H9 (cell line): ENCODE results near the gene FNDC8. TPM values are rescaled to one million over a fixed set of nuclear protein-coding genes. Genes with fewer than 3 reads are reported as not detected.

Experiments used
- DNase-seq: peaks from one replicate; pipeline ENCODE4 v3.0.0-alpha.2; 2017
- H2AFZ ChIP-seq: one replicate; pipeline ENCODE4 v1.6.1; 2013; ENCODE audit warnings: mild to moderate bottlenecking, low read length, control low read depth, moderate library complexity
- H2AK5ac ChIP-seq: 2 replicates; pipeline ENCODE4 v1.6.1; 2013; ENCODE audit warnings: low read length, control low read depth, mixed read lengths; ENCODE audit not compliant: insufficient read length
- H2BK120ac ChIP-seq: one replicate; pipeline ENCODE4 v1.6.1; 2013; ENCODE audit warnings: low read depth, mild to moderate bottlenecking, low read length, control low read depth, inconsistent platforms; ENCODE audit not compliant: poor library complexity, severe bottlenecking
- H2BK12ac ChIP-seq: 2 replicates; pipeline ENCODE4 v1.6.1; 2013; ENCODE audit warnings: low read length, control low read depth, mixed read lengths, low read depth; ENCODE audit not compliant: insufficient read length
- H2BK15ac ChIP-seq: 2 replicates; pipeline ENCODE4 v1.6.1; 2013; ENCODE audit warnings: low read depth, low read length, control low read depth
- H2BK20ac ChIP-seq: one replicate; pipeline ENCODE4 v1.6.1; 2013; ENCODE audit warnings: low read depth, mild to moderate bottlenecking, low read length, control low read depth, inconsistent platforms; ENCODE audit not compliant: poor library complexity, severe bottlenecking
- H2BK5ac ChIP-seq: 2 replicates; pipeline ENCODE4 v1.6.1; 2013; ENCODE audit warnings: low read length, control low read depth, mixed read lengths; ENCODE audit not compliant: insufficient read length
- H3K14ac ChIP-seq: 2 replicates; pipeline ENCODE4 v1.6.1; 2013; ENCODE audit warnings: low read length, control low read depth; ENCODE audit not compliant: insufficient read depth
- H3K18ac ChIP-seq: 2 replicates; pipeline ENCODE4 v1.6.1; 2013; ENCODE audit warnings: low read depth, mild to moderate bottlenecking, mixed read lengths, low read length, control low read depth; ENCODE audit not compliant: insufficient read length
- H3K23ac ChIP-seq: 2 replicates; pipeline ENCODE4 v1.6.1; 2013; ENCODE audit warnings: low read length, control low read depth, mixed read lengths, low read depth; ENCODE audit not compliant: insufficient read length
- H3K23me2 ChIP-seq: 2 replicates; pipeline ENCODE4 v1.6.1; 2013; ENCODE audit warnings: low read depth, mild to moderate bottlenecking, mixed read lengths, low read length, control low read depth; ENCODE audit not compliant: insufficient read length, poor library complexity, severe bottlenecking
- H3K27ac ChIP-seq: 2 replicates; pipeline ENCODE4 v1.5.1; 2013; ENCODE audit warnings: low read length, control low read depth, mixed read lengths, low read depth; ENCODE audit not compliant: insufficient read length
- H3K27me3 ChIP-seq: 2 replicates; pipeline ENCODE4 v1.6.1; 2013; ENCODE audit warnings: low read length, control low read depth, inconsistent platforms; ENCODE audit not compliant: insufficient read depth
- H3K4ac ChIP-seq: 2 replicates; pipeline ENCODE4 v1.6.1; 2013; ENCODE audit warnings: low read depth, mild to moderate bottlenecking, control low read depth, inconsistent platforms, low read length, moderate library complexity
- H3K4me1 ChIP-seq: 2 replicates; pipeline ENCODE4 v1.6.1; 2013; ENCODE audit warnings: low read length, control low read depth, inconsistent platforms; ENCODE audit not compliant: insufficient read depth
- H3K4me2 ChIP-seq: 2 replicates; pipeline ENCODE4 v1.6.1; 2013; ENCODE audit warnings: low read length, control low read depth, mixed read lengths; ENCODE audit not compliant: insufficient read length, insufficient read depth
- H3K56ac ChIP-seq: 2 replicates; pipeline ENCODE4 v1.6.1; 2013; ENCODE audit warnings: low read depth, mild to moderate bottlenecking, mixed read lengths, low read length, control low read depth; ENCODE audit not compliant: insufficient read length
- H3K79me1 ChIP-seq: 2 replicates; pipeline ENCODE4 v1.6.1; 2013; ENCODE audit warnings: low read depth, mild to moderate bottlenecking, moderate library complexity, low read length, control low read depth, inconsistent platforms; ENCODE audit not compliant: insufficient read depth, poor library complexity, severe bottlenecking
- H3K79me2 ChIP-seq: 2 replicates; pipeline ENCODE4 v1.6.1; 2013; ENCODE audit warnings: low read length, control low read depth, inconsistent platforms; ENCODE audit not compliant: insufficient read depth
- H3K9ac ChIP-seq: 2 replicates; pipeline ENCODE4 v1.6.1; 2013; ENCODE audit warnings: low read length, control low read depth, mixed read lengths; ENCODE audit not compliant: insufficient read length; ENCODE audit errors: extremely low read depth
- H3K9me3 ChIP-seq: one replicate; pipeline ENCODE4 v1.6.1; 2013; ENCODE audit warnings: low read depth, low read length, inconsistent platforms; ENCODE audit not compliant: control insufficient read depth
- H3T11ph ChIP-seq: one replicate; pipeline ENCODE4 v1.6.1; 2013; ENCODE audit warnings: mild to moderate bottlenecking, low read length, control low read depth, inconsistent platforms
- H4K20me1 ChIP-seq: one replicate; pipeline ENCODE4 v1.6.1; 2013; ENCODE audit not compliant: control insufficient read depth, insufficient read length, insufficient read depth
- H4K5ac ChIP-seq: 2 replicates; pipeline ENCODE4 v1.6.1; 2013; ENCODE audit warnings: low read depth, mild to moderate bottlenecking, mixed read lengths, low read length, control low read depth; ENCODE audit not compliant: insufficient read length
- H4K8ac ChIP-seq: replicated peaks from 2 replicates; pipeline ENCODE4 v1.6.1; 2013; ENCODE audit warnings: low read length, control low read depth, mixed read lengths, low read depth; ENCODE audit not compliant: insufficient read length
- H4K91ac ChIP-seq: 2 replicates; pipeline ENCODE4 v1.6.1; 2013; ENCODE audit warnings: low read depth, mild to moderate bottlenecking, moderate library complexity, mixed read lengths, low read length, control low read depth; ENCODE audit not compliant: insufficient read length
- H3K27ac Mint-ChIP-seq, 3 experiments: 2 replicates in 2 of 3; 3 replicates in 1 of 3; pipeline ENCODE4 v1.8.0; 2020 to 2021; ENCODE audit warnings: mixed read lengths in 3 of 3, mild to moderate bottlenecking in 1 of 3, moderate library complexity in 1 of 3
- H3K27me3 Mint-ChIP-seq: 2 replicates; pipeline ENCODE4 v1.8.0; 2021; ENCODE audit warnings: low read depth, mild to moderate bottlenecking, moderate library complexity, mixed read lengths
- H3K36me3 Mint-ChIP-seq, 3 experiments: 2 replicates in 2 of 3; 3 replicates in 1 of 3; pipeline ENCODE4 v1.8.0; 2020 to 2021; ENCODE audit warnings: low read depth in 3 of 3, mixed read lengths in 3 of 3; ENCODE audit not compliant: insufficient read depth in 1 of 3
- H3K4me1 Mint-ChIP-seq, 2 experiments: 2 replicates each; pipeline ENCODE4 v1.8.0; 2020; ENCODE audit warnings: mixed read lengths in 2 of 2
- H3K4me3 Mint-ChIP-seq, 2 experiments: 2 replicates in 1 of 2; 3 replicates in 1 of 2; pipeline ENCODE4 v1.8.0; 2020 to 2021; ENCODE audit warnings: mild to moderate bottlenecking in 2 of 2, mixed read lengths in 2 of 2, moderate library complexity in 1 of 2
- H3K9me3 Mint-ChIP-seq, 2 experiments: 2 replicates in 1 of 2; 3 replicates in 1 of 2; pipeline ENCODE4 v1.8.0; 2020; ENCODE audit warnings: mild to moderate bottlenecking in 2 of 2, mixed read lengths in 2 of 2, moderate library complexity in 1 of 2
- CTCF ChIP-seq: fragments of 200-600 bp; sonication (generic); conservative IDR thresholded peaks from 3 replicates; pipeline ENCODE4 v1.8.0; 2021; ENCODE audit warnings: antibody characterized with exemption, mild to moderate bottlenecking
- WGBS: extraction: QIAGEN DNeasy Blood & Tissue Kit; methylation state at CpG from one replicate; pipeline ENCODE4 v1.1.7; 2013; ENCODE audit warnings: missing lambda C conversion rate, low lambda C conversion rate, mixed read lengths; ENCODE audit not compliant: insufficient read length; ENCODE audit errors: extremely low coverage; 5-methylcytosine and 5-hydroxymethylcytosine counted together
- total RNA-seq: library from RNA; stranded (reverse); gene quantifications from 2 replicates; pipeline ENCODE4 v1.2.1, GENCODE V29; 2021

FNDC8 gene
- total RNA-seq, 1 experiment from 2014 or later: not detected

GRCh38 chr17:35095741-35096140, 25.7 kb upstream of the FNDC8 start:
- Mint-ChIP-seq H3K27me3 (no peaks in the 10 kb centered on the region), H3K27ac (no peak overlapping the region), H3K36me3 (peaks cover 4 to 13% (median 12%) of the 10 kb centered on the region in 3 experiments; a peak in 4 of 7 replicates), H3K9me3 (no peaks in the 10 kb centered on the region), H3K4me3 (no peak overlapping the region), H3K4me1 (0 out of 4 replicates have a peak, but pooled peaks cover 0 to 3% of the 10 kb centered on the region in 2 experiments)
- no peak for DNase-seq
- H2BK12ac ChIP-seq: no peak overlapping the region
- no peaks in the 10 kb centered on the region for H3K79me2 ChIP-seq
- no peak overlapping the region for H2BK5ac ChIP-seq
- no CpG with 5 or more reads among the region's 1 CpG for WGBS
- no peaks in the 10 kb centered on the region for H3K23me2 ChIP-seq
- no peak overlapping the region for H3T11ph ChIP-seq
- H3K14ac ChIP-seq: no peak overlapping the region
- no peak overlapping the region for H3K56ac ChIP-seq
- H4K91ac ChIP-seq: no peak overlapping the region
- H3K27me3 ChIP-seq: no peaks in the 10 kb centered on the region
- TF ChIP-seq CTCF: no peak
- H3K27ac ChIP-seq: no peak overlapping the region
- H3K18ac ChIP-seq: no peak overlapping the region
- no peak overlapping the region for H2AK5ac ChIP-seq
- H2AFZ ChIP-seq: no peak overlapping the region
- H4K5ac ChIP-seq: no peak overlapping the region
- H3K4ac ChIP-seq: no peak overlapping the region
- no peaks in the 10 kb centered on the region for H3K4me1 ChIP-seq
- H3K23ac ChIP-seq: no peak overlapping the region
- no peak overlapping the region for H2BK20ac ChIP-seq
- H4K20me1 ChIP-seq: no peaks in the 10 kb centered on the region
- no peak overlapping the region for H2BK15ac ChIP-seq
- no peak overlapping the region for H4K8ac ChIP-seq
- no peak overlapping the region for H2BK120ac ChIP-seq
- no peaks in the 10 kb centered on the region for H3K79me1 ChIP-seq
- no peak overlapping the region for H3K4me2 ChIP-seq
- no peak overlapping the region for H3K9ac ChIP-seq
- no peaks in the 10 kb centered on the region for H3K9me3 ChIP-seq
